Right lobe of liver (tissue), 6 donors: Measurements from ENCODE around the gene SLC47A2. TPM values are rescaled to one million over a fixed set of nuclear protein-coding genes. Genes with fewer than 3 reads are reported as not detected.
"Not testable (repeated sequence)": the region's sequence is repeated elsewhere in the genome, so short reads cannot be mapped to it uniquely, and the experiment has no call there.

Experiments used
- ATAC-seq, 4 donors: fragments of 200-7000 bp; cut with Tn5 transposase; one replicate each; pipeline ENCODE4 v1.9.1; 2020; ENCODE audit warnings: mild to moderate bottlenecking in 4 of 4, moderate library complexity in 4 of 4
- DNase-seq, 3 donors: peaks; one replicate each; pipeline ENCODE4 v3.0.0-alpha.2; 2020
- H3K27ac ChIP-seq, 3 donors: fragments of 200-600 bp; one replicate each; pipeline ENCODE4 v1.8.0; 2022
- H3K27me3 ChIP-seq, 2 donors: fragments of 200-600 bp; one replicate each; pipeline ENCODE4 v1.8.0; 2022
- H3K36me3 ChIP-seq, 4 donors: fragments of 200-600 bp; sonication (generic) in 1 of 4; one replicate each; pipeline versions ENCODE4 v1.5.1 to v1.8.0; 2017 to 2022; ENCODE audit warnings: control low read depth in 1 of 4
- H3K4me1 ChIP-seq, 4 donors: fragments of 200-600 bp; sonication (generic) in 1 of 4; one replicate each; pipeline versions ENCODE4 v1.5.1 to v1.8.0; 2017 to 2022; ENCODE audit warnings: control low read depth in 1 of 4
- H3K4me3 ChIP-seq, 3 donors: fragments of 200-600 bp; one replicate each; pipeline ENCODE4 v1.8.0; 2022
- H3K9me3 ChIP-seq, 4 donors: fragments of 200-600 bp; sonication (generic) in 1 of 4; one replicate each; pipeline versions ENCODE4 v1.5.1 to v1.8.0; 2017 to 2022; ENCODE audit warnings: control low read depth in 1 of 4
- CTCF ChIP-seq, 4 donors: fragments of 200-600 bp in 3 of 4; fragments of 450-650 bp in 1 of 4; IDR thresholded peaks; one replicate each; pipeline versions ENCODE4 v1.5.1 to v1.8.0; 2016 to 2022; ENCODE audit warnings: antibody characterized with exemption in 4 of 4, mild to moderate bottlenecking in 2 of 4
- POLR2A ChIP-seq: fragments of 450-650 bp; IDR thresholded peaks from one replicate; pipeline ENCODE4 v1.6.1; 2017; ENCODE audit warnings: antibody characterized with exemption, mild to moderate bottlenecking
- WGBS: methylation state at CpG from one replicate; pipeline ENCODE4 v1.1.6; 2018; ENCODE audit warnings: low coverage, low lambda C conversion rate; ENCODE audit not compliant: insufficient coverage; ENCODE audit errors: missing lambda C conversion rate; 5-methylcytosine and 5-hydroxymethylcytosine counted together
- intact Hi-C, 2 donors: fragments of 100-400 bp; cut with DNase I; formaldehyde crosslinking; loops; one replicate each; pipeline versions ENCODE4 v1.11.2 to v1.14.1; 2022
- total RNA-seq, 6 experiments: library from RNA; depleted of rRNA in 2 of 6; stranded (reverse); fragments of >200 nt in 2 of 6; fragmentation: NEBNext Ultra II Directional in 3 of 6; extraction: Animal tissue kit (Norgen Biotek cat#: 25700) in 3 of 6; gene quantifications; one replicate each; pipeline versions ENCODE4 v1.1.0 to v1.2.4, GENCODE V29; 2016 to 2023
- donor health status: DM: no; HTN: yes; CAD: no.
- donor health status: DM: no; HTN: no; CAD: no.
- donor health status: DM: no; HTN: no; CAD: no.
- donor health status: DM: no; HTN: yes; CAD: no.
- donor health status: DM: no; HTN: yes; CAD: no.

Gene SLC47A2
- total RNA-seq, 6 experiments from 2014 or later, result not detected

GRCh38 chr17:19686400-19687090 lies 29.8 kb downstream of the SLC47A2 start:
- no peak for TF ChIP-seq CTCF (IDR thresholded peaks at IDR 0.05)
- no peak for TF ChIP-seq POLR2A
- H3K27me3 ChIP-seq, result no peaks in the 10 kb centered on the region
- peaks cover 0 to 18% (median 6%) of the 10 kb centered on the region in 4 donors for H3K4me1 ChIP-seq
- H3K27ac ChIP-seq, result peak overlapping the region in 1 of 3 donors; percentile 36
- no peaks in the 10 kb centered on the region for H3K36me3 ChIP-seq
- no peaks in the 10 kb centered on the region for H3K9me3 ChIP-seq
- no peak for DNase-seq
- H3K4me3 ChIP-seq, result no peak overlapping the region
- WGBS, result 75% methylated on average over 2 of the region's 2 CpGs
- ATAC-seq, result peak; percentile 69 to 87 (median 84)
- intact Hi-C loops, result no loop called here

GRCh38 chr17:19684909-19685580 lies 31.3 kb downstream of the SLC47A2 start:
- ATAC-seq, DNase-seq, H3K9me3 ChIP-seq, H3K27me3 ChIP-seq, H3K4me3 ChIP-seq, H3K27ac ChIP-seq, intact Hi-C loops, H3K36me3 ChIP-seq: not testable (repeated sequence)
- H3K4me1 ChIP-seq, result peaks cover 0 to 18% (median 6%) of the 10 kb centered on the region in 4 donors
- 82% methylated on average over 9 of the region's 32 CpGs for WGBS

GRCh38 chr17:19683117-19683516 lies 33.3 kb downstream of the SLC47A2 start:
- ATAC-seq (no peak), DNase-seq (no peak)
- Histone ChIP-seq H3K27ac (no peak overlapping the region), H3K4me3 (no peak overlapping the region), H3K36me3 (no peaks in the 10 kb centered on the region), H3K4me1 (peaks cover 0 to 23% (median 9%) of the 10 kb centered on the region in 4 donors), H3K9me3 (no peaks in the 10 kb centered on the region), H3K27me3 (no peaks in the 10 kb centered on the region)
- WGBS, result 83% methylated on average over 1 of the region's 2 CpGs
- TF ChIP-seq POLR2A (no peak), CTCF (IDR thresholded peaks at IDR 0.05) (no peak)
- intact Hi-C loops, result no loop called here

GRCh38 chr17:19678581-19679453 lies 37.6 kb downstream of the SLC47A2 start:
- Histone ChIP-seq H3K4me3 (no peak overlapping the region), H3K4me1 (peaks cover 0 to 9% (median 4%) of the 10 kb centered on the region in 4 donors), H3K27me3 (no peaks in the 10 kb centered on the region), H3K36me3 (peaks cover 0 to 26% (median 3%) of the 10 kb centered on the region in 4 donors), H3K27ac (no peak overlapping the region), H3K9me3 (no peaks in the 10 kb centered on the region)
- WGBS, result 62% methylated on average over 10 of the region's 18 CpGs
- ATAC-seq, result peak; percentile 48 to 64 (median 54)
- no peak for DNase-seq
- TF ChIP-seq CTCF (IDR thresholded peaks at IDR 0.05) (no peak), POLR2A (no peak)
- intact Hi-C loops, result no loop called here
